B cell (primary cell): ENCODE measurements around the gene OXSR1. TPM values are rescaled to one million over a fixed set of nuclear protein-coding genes. Genes with fewer than 3 reads are reported as not detected.

Source experiments
- ATAC-seq: fragments of 200-7000 bp; cut with Tn5 transposase; one replicate; pipeline ENCODE4 v1.10.0; 2021; ENCODE audit warnings: low read depth, mild to moderate bottlenecking, moderate number of reproducible peaks, moderate library complexity
- CTCF ChIA-PET: fragments of 350-600 bp; sonication (Branson Sonifier 250); formaldehyde crosslinking; loops from one replicate; lab custom pipeline; 2021; ENCODE audit warnings: antibody characterized with exemption, inconsistent platforms; lab: Charles Lee
- POLR2A ChIA-PET: fragments of 350-600 bp; sonication (Branson Sonifier 250); formaldehyde crosslinking; loops from one replicate; lab custom pipeline; 2021; ENCODE audit warnings: antibody characterized with exemption; lab: Charles Lee
- DNase-seq: peaks from one replicate; pipeline ENCODE4 v3.0.0; 2013
- H2AFZ ChIP-seq: 2 replicates; pipeline ENCODE4 v1.6.1; 2012; ENCODE audit warnings: mild to moderate bottlenecking, low read depth, low read length; ENCODE audit not compliant: insufficient read depth, poor library complexity, severe bottlenecking
- H3K27ac ChIP-seq, 2 donors: 1 replicate in 1 of 2; 2 replicates in 1 of 2; pipeline ENCODE4 v1.5.1; 2012 to 2013; ENCODE audit warnings: low read length in 2 of 2, mild to moderate bottlenecking in 2 of 2, moderate library complexity in 1 of 2
- H3K27me3 ChIP-seq, 4 experiments: fragments of 200-600 bp in 1 of 4; sonication (generic) in 1 of 4; replicated peaks in 1 of 4; 1 replicate in 2 of 4; 2 replicates in 2 of 4; pipeline versions ENCODE4 v1.6.1 to v1.7.0; 2013 to 2016; ENCODE audit warnings: low read length in 3 of 4, mild to moderate bottlenecking in 2 of 4, mixed read lengths in 1 of 4, moderate library complexity in 1 of 4; ENCODE audit not compliant: insufficient read depth in 4 of 4, control insufficient read depth in 3 of 4; ENCODE audit errors: control extremely low read depth in 1 of 4
- H3K36me3 ChIP-seq, 2 experiments: replicated peaks in 1 of 2; 1 replicate in 1 of 2; 2 replicates in 1 of 2; pipeline versions ENCODE4 v1.6.1 to v1.7.1; 2013; ENCODE audit warnings: low read length in 1 of 2; ENCODE audit not compliant: insufficient read depth in 2 of 2, control insufficient read depth in 1 of 2; ENCODE audit errors: control extremely low read depth in 1 of 2, extremely low read depth in 1 of 2
- H3K4me1 ChIP-seq, 2 donors: fragments of 200-600 bp in 1 of 2; sonication (generic) in 1 of 2; 1 replicate in 1 of 2; 2 replicates in 1 of 2; pipeline versions ENCODE4 v1.5.1 to v1.6.1; 2013 to 2017; ENCODE audit warnings: low read length in 2 of 2; ENCODE audit not compliant: control insufficient read depth in 2 of 2, insufficient read depth in 2 of 2
- H3K4me2 ChIP-seq: replicated peaks from 2 replicates; pipeline ENCODE3; 2012; ENCODE audit warnings: mild to moderate bottlenecking, low read depth, low read length; ENCODE audit not compliant: poor library complexity, severe bottlenecking
- H3K4me3 ChIP-seq, 5 experiments: fragments of 200-600 bp in 1 of 5; sonication (generic) in 1 of 5; 1 replicate in 3 of 5; 2 replicates in 2 of 5; pipeline versions ENCODE4 v1.5.1 to v1.7.0; 2011 to 2016; ENCODE audit warnings: low read length in 4 of 5, mild to moderate bottlenecking in 4 of 5, low read depth in 2 of 5, control low read depth in 1 of 5, moderate library complexity in 1 of 5; ENCODE audit not compliant: insufficient read depth in 1 of 5; ENCODE audit errors: control extremely low read depth in 1 of 5, extremely low read depth in 1 of 5
- H3K79me2 ChIP-seq: fragments of 200-600 bp; sonication (generic); one replicate; pipeline ENCODE4 v1.6.0; 2016; ENCODE audit warnings: low read length; ENCODE audit not compliant: control insufficient read depth, insufficient read depth
- H3K9ac ChIP-seq: fragments of 200-600 bp; sonication (generic); 2 replicates; pipeline ENCODE4 v1.6.1; 2017; ENCODE audit warnings: mild to moderate bottlenecking, low read length, moderate library complexity
- H3K9me3 ChIP-seq, 3 donors: one replicate each; pipeline versions ENCODE4 v1.6.1 to v1.7.1; 2013; ENCODE audit warnings: low read length in 2 of 3; ENCODE audit not compliant: control insufficient read depth in 2 of 3, insufficient read depth in 1 of 3; ENCODE audit errors: control extremely low read depth in 1 of 3
- H4K20me1 ChIP-seq: 2 replicates; pipeline ENCODE4 v1.6.0; 2012; ENCODE audit warnings: mild to moderate bottlenecking, low read length; ENCODE audit not compliant: insufficient read depth, control insufficient read depth, poor library complexity, severe bottlenecking
- H3K27ac Mint-ChIP-seq: one replicate; pipeline ENCODE4 v1.8.0; 2021; ENCODE audit warnings: mixed read lengths
- H3K27me3 Mint-ChIP-seq: one replicate; pipeline ENCODE4 v1.8.0; 2021; ENCODE audit warnings: mixed read lengths
- H3K4me1 Mint-ChIP-seq: one replicate; pipeline ENCODE4 v1.8.0; 2021; ENCODE audit warnings: mixed read lengths
- H3K4me3 Mint-ChIP-seq: one replicate; pipeline ENCODE4 v1.8.0; 2021; ENCODE audit warnings: mixed read lengths
- H3K9me3 Mint-ChIP-seq: one replicate; pipeline ENCODE4 v1.8.0; 2022; ENCODE audit warnings: mixed read lengths; ENCODE audit not compliant: insufficient read depth
- EZH2 ChIP-seq: IDR thresholded peaks from 2 replicates; pipeline ENCODE4 v1.6.1; 2012; ENCODE audit warnings: borderline replicate concordance, low read depth, mild to moderate bottlenecking, moderate library complexity, low read length; ENCODE audit not compliant: insufficient read depth, poor library complexity, severe bottlenecking
- WGBS: methylation state at CpG from one replicate; pipeline ENCODE4 v1.1.5; 2013; ENCODE audit warnings: missing lambda C conversion rate; ENCODE audit not compliant: insufficient coverage; 5-methylcytosine and 5-hydroxymethylcytosine counted together
- intact Hi-C: fragments of 100-400 bp; cut with micrococcal nuclease; formaldehyde crosslinking; loops from one replicate; pipeline ENCODE4 v1.10.0; 2022
- polyA plus RNA-seq: library from polyadenylated mRNA; depleted of rRNA; stranded (reverse); fragments of >200 nt; gene quantifications from 2 replicates; pipeline ENCODE4 v1.2.3, GENCODE V29; 2012
- total RNA-seq, 2 donors: library from RNA; stranded (reverse); fragments of 120-200 nt in 1 of 2; gene quantifications; 1 replicate in 1 of 2; 2 replicates in 1 of 2; pipeline versions ENCODE4 v1.2.3 to v1.2.4, GENCODE V29; 2013 to 2022
- TF ChIP-seq, protein P1 (sequence below): fragments of 200-600 bp; IDR thresholded peaks from one replicate; pipeline ENCODE4 v1.8.0; 2022; ENCODE audit warnings: antibody characterized with exemption, mild to moderate bottlenecking

The OXSR1 gene
- total and polyA plus RNA-seq, 2 donors (not counting 1 experiment from before 2014, with no cell fraction given), result 15.5 to 41.5 TPM

DNA sequence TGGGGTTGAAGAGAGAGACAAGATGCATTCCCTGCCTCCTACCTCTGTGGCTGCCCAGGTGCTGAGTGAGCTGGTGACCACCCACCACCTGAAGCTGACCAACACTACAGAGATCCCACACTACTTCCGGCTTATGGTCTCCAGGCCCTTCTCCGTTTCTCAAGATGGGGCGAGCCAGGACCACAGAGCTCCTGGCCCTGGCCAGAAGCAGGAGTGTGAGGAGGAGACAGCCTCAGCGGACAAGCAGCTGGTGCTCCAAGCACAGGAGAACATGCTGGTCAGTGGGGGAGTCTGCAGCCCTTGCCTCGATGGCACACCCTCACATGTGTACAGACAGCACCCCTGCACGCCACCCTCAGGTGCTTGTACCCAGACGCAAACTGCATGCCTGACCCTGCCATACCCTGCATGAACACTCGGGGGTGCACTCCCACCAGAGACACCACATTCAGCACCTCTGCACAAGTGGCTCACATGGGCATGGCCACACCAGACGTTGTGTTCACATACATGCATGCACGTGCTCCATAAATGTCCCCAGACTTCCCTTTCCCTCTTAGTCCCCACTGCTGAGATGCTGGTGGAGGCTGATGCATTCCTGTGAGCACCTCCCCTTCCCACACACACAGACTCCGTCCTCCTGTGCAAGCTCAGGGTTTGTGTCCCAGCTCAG lies 47.5 kb upstream of the OXSR1 start:
- Histone ChIP-seq H3K9me3 (no peaks in the 10 kb centered on the region), H3K4me2 (no peak overlapping the region), H3K4me1 (peaks cover 19 to 23% of the 10 kb centered on the region in 2 donors), H3K9ac (no peak overlapping the region), H2AFZ (no peak overlapping the region), H3K4me3 (no peak overlapping the region), H3K79me2 (no peaks in the 10 kb centered on the region), H3K36me3 (peaks cover 0 to 24% of the 10 kb centered on the region in 2 experiments), H3K27ac (no peak overlapping the region), H3K27me3 (no peaks in the 10 kb centered on the region), H4K20me1 (no peaks in the 10 kb centered on the region)
- 49% methylated on average over 9 of the region's 11 CpGs for WGBS
- Mint-ChIP-seq H3K27ac (no peak overlapping the region), H3K4me3 (no peak overlapping the region), H3K4me1 (peaks cover 22% of the 10 kb centered on the region), H3K9me3 (no peaks in the 10 kb centered on the region), H3K27me3 (peaks cover 7% of the 10 kb centered on the region)
- DNase-seq, result peak; percentile 71
- POLR2A ChIA-PET, result no interaction called here
- ATAC-seq, result peak; percentile 84
- intact Hi-C loops, result loop anchor here (1.0 to 2.0 kb wide), 2 partner anchors 229 to 362 kb away; partner anchors contain the start of gene XYLB
- CTCF ChIA-PET, result interaction anchor here (0.6 to 6.5 kb wide), 6 partner anchors 11 to 362 kb away, joined by 3 to 55 read pairs (median 7); partner anchors contain the start of gene OXSR1
- TF ChIP-seq, protein P1, sequence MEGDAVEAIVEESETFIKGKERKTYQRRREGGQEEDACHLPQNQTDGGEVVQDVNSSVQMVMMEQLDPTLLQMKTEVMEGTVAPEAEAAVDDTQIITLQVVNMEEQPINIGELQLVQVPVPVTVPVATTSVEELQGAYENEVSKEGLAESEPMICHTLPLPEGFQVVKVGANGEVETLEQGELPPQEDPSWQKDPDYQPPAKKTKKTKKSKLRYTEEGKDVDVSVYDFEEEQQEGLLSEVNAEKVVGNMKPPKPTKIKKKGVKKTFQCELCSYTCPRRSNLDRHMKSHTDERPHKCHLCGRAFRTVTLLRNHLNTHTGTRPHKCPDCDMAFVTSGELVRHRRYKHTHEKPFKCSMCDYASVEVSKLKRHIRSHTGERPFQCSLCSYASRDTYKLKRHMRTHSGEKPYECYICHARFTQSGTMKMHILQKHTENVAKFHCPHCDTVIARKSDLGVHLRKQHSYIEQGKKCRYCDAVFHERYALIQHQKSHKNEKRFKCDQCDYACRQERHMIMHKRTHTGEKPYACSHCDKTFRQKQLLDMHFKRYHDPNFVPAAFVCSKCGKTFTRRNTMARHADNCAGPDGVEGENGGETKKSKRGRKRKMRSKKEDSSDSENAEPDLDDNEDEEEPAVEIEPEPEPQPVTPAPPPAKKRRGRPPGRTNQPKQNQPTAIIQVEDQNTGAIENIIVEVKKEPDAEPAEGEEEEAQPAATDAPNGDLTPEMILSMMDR, result peak; percentile 81
- TF ChIP-seq EZH2, result no peak
